GM21381 (cell line): ENCODE measurements around the gene LGALSL.

Experiments
- ATAC-seq: cut with Tn5 transposase; IDR thresholded peaks from one replicate; pipeline ENCODE4 v1.9.1; 2021; ENCODE audit warnings: mild to moderate bottlenecking, moderate library complexity; ENCODE audit not compliant: unreplicated experiment

The LGALSL gene

GRCh38 chr2:64492272-64492671, 38.3 kb downstream of the LGALSL start:
- ATAC-seq = no peak

- no peak for ATAC-seq
Measured at GRCh38 chr2:64492821-64493220, 38.9 kb downstream of the LGALSL start.

GRCh38 chr2:64493788-64494187, 39.8 kb downstream of the LGALSL start:
- ATAC-seq = no peak

GRCh38 chr2:64498438-64498837, 44.5 kb downstream of the LGALSL start:
- no peak for ATAC-seq

GRCh38 chr2:64500549-64500948, 46.6 kb downstream of the LGALSL start:
- no peak for ATAC-seq

GRCh38 chr2:64501946-64502345, 48.0 kb downstream of the LGALSL start:
- ATAC-seq = no peak

- no peak for ATAC-seq
Measured at GRCh38 chr2:64502860-64503259, 48.9 kb downstream of the LGALSL start.

- no peak for ATAC-seq
Measured at GRCh38 chr2:64504774-64505720, 51.1 kb downstream of the LGALSL start.

- ATAC-seq = no peak
Measured at GRCh38 chr2:64506686-64507085, 52.7 kb downstream of the LGALSL start.
